ENCODE data around the gene TAS1R1.

TAS1R1 gene

GRCh38 chr1:6628971-6629479, 73.9 kb downstream of the TAS1R1 start:
- Histone ChIP-seq H3K27ac (ENCODE audit: low read depth, low read length) (no peak overlapping the region), H3K4me3 (ENCODE audit: low read depth, low read length) (no peak overlapping the region), H3K36me3 (ENCODE audit: control insufficient read depth, insufficient read depth, low read length) (peaks cover 56% of the 10 kb centered on the region)

More at GRCh38 chr1:6628971-6629479, 73.9 kb downstream of the TAS1R1 start:
- Histone ChIP-seq H3K27me3 (ENCODE audit: control insufficient read depth, insufficient read depth, low read length) (no peaks in the 10 kb centered on the region), H3K9me3 (ENCODE audit: control insufficient read depth, insufficient read depth, low read depth, low read length) (no peaks in the 10 kb centered on the region), H3K9ac (ENCODE audit: low read length) (no peak overlapping the region), H3K4me1 (ENCODE audit: control insufficient read depth, insufficient read depth, low read length) (peaks cover 4% of the 10 kb centered on the region; the same call in 1 of the 2 replicates)

Measured in HUES6 (cell line).